Measurements from ENCODE around the gene GSKIP. TPM values are rescaled to one million over a fixed set of nuclear protein-coding genes. Genes with fewer than 3 reads are reported as not detected.
"Not testable (repeated sequence)": the region's sequence is repeated elsewhere in the genome, so short reads cannot be mapped to it uniquely, and the experiment has no call there.

Gene GSKIP
- total RNA-seq, 4 donors from 2014 or later: 30.3 to 65.1 (median 49.7) TPM

DNA sequence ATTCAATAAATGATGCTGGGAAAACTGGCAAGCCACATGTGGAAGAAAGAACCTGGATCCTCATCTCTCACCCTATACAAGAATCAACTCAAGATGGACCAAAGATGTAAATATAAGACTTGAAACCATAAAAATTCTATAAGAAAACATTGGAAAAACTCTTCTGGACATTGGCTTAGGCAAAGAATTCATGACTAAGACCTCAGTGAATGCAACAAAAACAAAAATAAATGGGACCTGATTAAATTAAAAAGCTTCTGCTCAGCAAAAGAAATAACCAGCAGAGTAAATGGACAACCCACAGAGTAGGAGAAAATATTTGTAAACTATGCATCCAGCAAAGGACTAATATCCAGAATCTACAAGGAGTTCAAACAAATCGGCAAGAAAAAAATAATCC, 24.8 kb upstream of the GSKIP start:
- no peak overlapping the region for H3K27ac ChIP-seq
- intact Hi-C loops (cut with DNase I): no loop called here
- no peaks in the 10 kb centered on the region for H3K4me1 ChIP-seq
- 91 to 97% methylated on average over 1 of the region's 1 CpG for WGBS, 2 donors
- peaks cover 0 to 73% (median 7%) of the 10 kb centered on the region in 3 donors for H3K36me3 ChIP-seq
- H3K4me3 ChIP-seq: no peak overlapping the region
- TF ChIP-seq POLR2A (IDR thresholded peaks at IDR 0.05): no peak
- TF ChIP-seq, protein P1, sequence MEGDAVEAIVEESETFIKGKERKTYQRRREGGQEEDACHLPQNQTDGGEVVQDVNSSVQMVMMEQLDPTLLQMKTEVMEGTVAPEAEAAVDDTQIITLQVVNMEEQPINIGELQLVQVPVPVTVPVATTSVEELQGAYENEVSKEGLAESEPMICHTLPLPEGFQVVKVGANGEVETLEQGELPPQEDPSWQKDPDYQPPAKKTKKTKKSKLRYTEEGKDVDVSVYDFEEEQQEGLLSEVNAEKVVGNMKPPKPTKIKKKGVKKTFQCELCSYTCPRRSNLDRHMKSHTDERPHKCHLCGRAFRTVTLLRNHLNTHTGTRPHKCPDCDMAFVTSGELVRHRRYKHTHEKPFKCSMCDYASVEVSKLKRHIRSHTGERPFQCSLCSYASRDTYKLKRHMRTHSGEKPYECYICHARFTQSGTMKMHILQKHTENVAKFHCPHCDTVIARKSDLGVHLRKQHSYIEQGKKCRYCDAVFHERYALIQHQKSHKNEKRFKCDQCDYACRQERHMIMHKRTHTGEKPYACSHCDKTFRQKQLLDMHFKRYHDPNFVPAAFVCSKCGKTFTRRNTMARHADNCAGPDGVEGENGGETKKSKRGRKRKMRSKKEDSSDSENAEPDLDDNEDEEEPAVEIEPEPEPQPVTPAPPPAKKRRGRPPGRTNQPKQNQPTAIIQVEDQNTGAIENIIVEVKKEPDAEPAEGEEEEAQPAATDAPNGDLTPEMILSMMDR (IDR thresholded peaks at IDR 0.05): no peak
- DNase-seq: no peak
- H3K9me3 ChIP-seq: no peaks in the 10 kb centered on the region
- no peaks in the 10 kb centered on the region for H3K27me3 ChIP-seq

DNA sequence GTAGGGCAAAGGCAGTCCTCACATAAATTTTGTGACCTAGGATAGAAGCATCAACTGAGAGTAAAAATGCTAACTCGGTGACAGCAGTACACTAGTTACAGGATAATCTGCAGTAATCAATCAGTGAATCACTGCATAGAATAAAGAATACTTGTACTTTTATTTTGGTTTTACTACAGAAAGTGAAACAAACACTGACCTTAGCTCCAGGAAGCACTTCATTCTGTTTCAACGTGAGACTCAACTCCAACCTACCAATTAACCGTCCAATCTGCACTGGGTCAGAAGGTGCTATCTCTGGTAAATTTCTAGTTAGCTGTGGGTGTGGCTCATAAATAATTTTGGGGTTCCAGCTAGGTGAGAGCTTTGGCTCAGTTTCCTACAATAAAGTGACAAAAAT, 22.0 kb upstream of the GSKIP start:
- WGBS, 2 donors: 74 to 75% methylated on average over 3 of the region's 3 CpGs
- Histone ChIP-seq H3K9me3 (no peaks in the 10 kb centered on the region), H3K4me3 (no peak overlapping the region), H3K27ac (no peak overlapping the region), H3K27me3 (no peaks in the 10 kb centered on the region), H3K36me3 (peaks cover 0 to 70% (median 4%) of the 10 kb centered on the region in 3 donors), H3K4me1 (no peaks in the 10 kb centered on the region)
- intact Hi-C loops (cut with DNase I): no loop called here
- no peak for TF ChIP-seq POLR2A (IDR thresholded peaks at IDR 0.05)
- TF ChIP-seq, protein P1 (IDR thresholded peaks at IDR 0.05): no peak
- no peak for DNase-seq

DNA sequence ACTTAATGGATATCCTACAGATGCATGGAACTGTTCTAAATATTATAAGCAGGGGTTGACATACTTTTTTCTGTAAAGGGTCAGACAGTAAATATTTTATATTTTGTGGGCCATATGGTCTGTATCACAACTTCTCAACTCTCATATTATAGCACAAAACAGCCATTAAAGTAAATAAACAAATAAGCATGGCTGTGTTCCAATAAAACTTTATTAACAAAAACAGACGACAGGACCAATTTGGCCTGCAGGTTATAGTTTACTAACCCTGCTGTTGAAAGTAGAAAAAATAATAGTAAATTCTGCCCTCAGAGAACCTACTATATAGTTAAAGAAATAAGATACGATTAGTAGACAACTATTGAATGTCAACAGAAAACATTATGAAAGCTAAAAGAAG, 17.7 kb upstream of the GSKIP start:
- no peak for TF ChIP-seq POLR2A (IDR thresholded peaks at IDR 0.05)
- TF ChIP-seq, protein P1 (IDR thresholded peaks at IDR 0.05): no peak
- peaks cover 0 to 17% (median 0%) of the 10 kb centered on the region in 3 donors for H3K4me1 ChIP-seq
- intact Hi-C loops (cut with DNase I): no loop called here
- DNase-seq: no peak
- H3K27me3 ChIP-seq: no peaks in the 10 kb centered on the region
- no peaks in the 10 kb centered on the region for H3K9me3 ChIP-seq
- 93 to 94% methylated on average over 2 of the region's 2 CpGs for WGBS, 2 donors
- H3K36me3 ChIP-seq: peaks cover 0 to 29% (median 0%) of the 10 kb centered on the region in 3 donors
- no peak overlapping the region for H3K4me3 ChIP-seq
- H3K27ac ChIP-seq: no peak overlapping the region

DNA sequence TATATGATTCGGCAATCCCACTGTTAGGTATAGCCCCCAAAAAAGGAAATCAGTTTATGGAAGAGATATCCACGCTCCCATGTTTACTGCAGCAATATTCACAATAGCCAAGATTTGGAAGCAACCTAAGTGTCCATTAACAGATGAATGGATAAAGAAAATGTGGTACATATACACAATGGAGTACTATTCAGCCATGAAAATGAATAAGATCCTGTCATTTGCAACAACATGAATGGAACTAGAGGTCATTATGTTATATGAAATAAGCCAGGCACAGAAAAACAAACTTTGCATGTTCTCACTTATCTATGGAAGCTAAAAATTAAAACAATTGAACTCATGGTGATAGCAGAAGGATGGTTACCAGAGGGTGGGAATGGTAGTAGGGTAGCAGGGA, 15.4 kb upstream of the GSKIP start:
- DNase-seq; H3K27ac ChIP-seq; H3K36me3 ChIP-seq; H3K27me3 ChIP-seq; H3K9me3 ChIP-seq; intact Hi-C loops (cut with DNase I); H3K4me3 ChIP-seq: not testable (repeated sequence)
- 92 to 95% methylated on average over 2 of the region's 2 CpGs for whole genome bisulfite sequencing, 2 donors
- H3K4me1 ChIP-seq: peaks cover 0 to 26% (median 0%) of the 10 kb centered on the region in 3 donors

DNA sequence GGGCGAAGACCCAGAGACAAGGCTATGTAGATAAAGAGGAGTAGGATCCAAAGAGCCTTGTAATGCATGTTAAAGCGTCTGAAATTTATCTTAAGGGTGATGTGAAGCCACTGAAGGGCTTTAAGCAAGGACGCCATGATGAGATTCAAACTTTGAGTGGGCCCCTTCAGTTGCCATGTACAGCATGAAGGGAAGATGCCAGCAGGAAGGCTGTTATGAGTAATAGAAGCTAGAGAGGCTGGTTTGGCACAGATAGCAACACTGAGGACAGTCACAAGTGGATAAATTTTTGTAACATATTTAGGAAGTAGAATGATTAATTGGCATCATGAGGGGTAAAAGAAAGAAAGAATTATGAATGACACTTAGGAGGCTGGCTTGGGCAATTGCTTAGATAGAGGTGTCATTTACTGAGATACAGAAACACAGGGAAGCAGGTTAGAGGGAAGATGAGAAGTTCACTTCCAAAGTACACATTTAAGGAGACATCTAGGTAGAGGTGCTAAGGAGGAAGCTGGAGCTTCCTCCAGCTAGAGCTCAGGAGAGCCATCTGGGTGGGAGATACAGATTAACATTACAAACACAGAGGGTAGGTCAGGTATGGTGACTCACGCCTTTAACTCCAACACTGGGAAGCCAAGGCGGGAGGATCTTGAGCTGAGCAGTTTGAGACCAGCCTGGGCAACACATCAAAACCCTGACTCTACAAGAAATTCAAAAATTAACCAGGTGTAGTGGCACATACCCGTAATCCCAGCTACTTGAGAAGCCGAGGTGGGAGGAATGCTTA, 13.8 kb upstream of the GSKIP start:
- WGBS, 2 donors: 57 to 60% methylated on average over 6 to 7 of the region's 7 CpGs
- no peak for TF ChIP-seq POLR2A (IDR thresholded peaks at IDR 0.05)
- TF ChIP-seq, protein P1 (IDR thresholded peaks at IDR 0.05): no peak
- Histone ChIP-seq H3K9me3 (no peaks in the 10 kb centered on the region), H3K4me1 (peaks cover 0 to 31% (median 0%) of the 10 kb centered on the region in 3 donors), H3K36me3 (no peaks in the 10 kb centered on the region), H3K4me3 (no peak overlapping the region), H3K27me3 (no peaks in the 10 kb centered on the region), H3K27ac (no peak overlapping the region)
- intact Hi-C loops (cut with DNase I): no loop called here
- DNase-seq: no peak

All from esophagus squamous epithelium (tissue), 5 donors.